T-helper 2 cell (primary cell): ENCODE data around the gene GSTP1.
"Not testable (repeated sequence)": the region's sequence is repeated elsewhere in the genome, so short reads cannot be mapped to it uniquely, and the experiment has no call there.

Experiments
- DNase-seq, 5 experiments: peaks; one replicate each; pipeline versions ENCODE4 v3.0.0 to v3.0.0-alpha.2; 2012 to 2022

GSTP1 gene

GRCh38 chr11:67599149-67599548, 15.5 kb downstream of the GSTP1 start:
- no peak for DNase-seq

- no peak for DNase-seq
These were observed 16.9 kb downstream of the GSTP1 start for GRCh38 chr11:67600324-67601029.

GRCh38 chr11:67601098-67601497, 17.5 kb downstream of the GSTP1 start:
- no peak for DNase-seq

- DNase-seq: not testable (repeated sequence)
These were observed 20.5 kb downstream of the GSTP1 start for GRCh38 chr11:67604119-67604518.

GRCh38 chr11:67604815-67605214, 21.2 kb downstream of the GSTP1 start:
- DNase-seq: no peak

GRCh38 chr11:67605231-67606011, 21.8 kb downstream of the GSTP1 start:
- no peak for DNase-seq

GRCh38 chr11:67606093-67606491, 22.5 kb downstream of the GSTP1 start:
- DNase-seq: no peak

- DNase-seq: peak; percentile 90 to 97 (median 95)
These were observed 23.1 kb downstream of the GSTP1 start, which contains the start of gene NDUFV1 for GRCh38 chr11:67606492-67607295. Gene NDUFV1 (plus strand): TSS chr11:67606936. CDS start chr11:67607005, 69 bp downstream.

- DNase-seq: no peak
These were observed 23.9 kb downstream of the GSTP1 start for GRCh38 chr11:67607507-67607906.

GRCh38 chr11:67608486-67608885, 24.9 kb downstream of the GSTP1 start:
- no peak for DNase-seq

- no peak for DNase-seq
These were observed 25.7 kb downstream of the GSTP1 start for GRCh38 chr11:67609316-67609715.

- no peak for DNase-seq
These were observed 26.8 kb downstream of the GSTP1 start for GRCh38 chr11:67610302-67610868.

- no peak for DNase-seq
These were observed 27.6 kb downstream of the GSTP1 start for GRCh38 chr11:67611165-67611564.

- no peak for DNase-seq
These were observed 28.3 kb downstream of the GSTP1 start for GRCh38 chr11:67611704-67612587.

- DNase-seq: no peak
These were observed 29.1 kb downstream of the GSTP1 start for GRCh38 chr11:67612751-67613150.

- DNase-seq: no peak
These were observed 29.8 kb downstream of the GSTP1 start for GRCh38 chr11:67613313-67613959.

- peak; percentile 48 to 95 (median 74) for DNase-seq
These were observed 30.5 kb downstream of the GSTP1 start for GRCh38 chr11:67613960-67614715.

- DNase-seq: peak in 3 of 5 experiments; percentile 26 to 76 (median 44)
These were observed 31.4 kb downstream of the GSTP1 start for GRCh38 chr11:67614730-67615714.
